Measurements from ENCODE around the gene APBB1IP.
"Not testable (repeated sequence)": the region's sequence is repeated elsewhere in the genome, so short reads cannot be mapped to it uniquely, and the experiment has no call there.

APBB1IP gene

GRCh38 chr10:26566525-26567350, 128.6 kb downstream of the APBB1IP start:
- DNase-seq: no peak

- no peak for DNase-seq
Observed at GRCh38 chr10:26567351-26567721, 129.2 kb downstream of the APBB1IP start.

- DNase-seq: no peak
Observed at GRCh38 chr10:26571655-26572054, 133.5 kb downstream of the APBB1IP start.

GRCh38 chr10:26573674-26574073, 135.5 kb downstream of the APBB1IP start:
- DNase-seq: no peak

GRCh38 chr10:26574783-26575182, 136.6 kb downstream of the APBB1IP start:
- DNase-seq: peak; percentile 26

GRCh38 chr10:26578371-26578770, 140.2 kb downstream of the APBB1IP start:
- DNase-seq: not testable (repeated sequence)

GRCh38 chr10:26579256-26580063, 141.3 kb downstream of the APBB1IP start:
- no peak for DNase-seq

GRCh38 chr10:26586211-26586610, 148.1 kb downstream of the APBB1IP start:
- no peak for DNase-seq

GRCh38 chr10:26588611-26589010, 150.5 kb downstream of the APBB1IP start:
- DNase-seq: no peak

GRCh38 chr10:26589813-26590212, 151.7 kb downstream of the APBB1IP start:
- not testable (repeated sequence) for DNase-seq

GRCh38 chr10:26593896-26594295, 155.8 kb downstream of the APBB1IP start:
- no peak for DNase-seq

- DNase-seq: not testable (repeated sequence)
Observed at GRCh38 chr10:26603283-26603682, 165.1 kb downstream of the APBB1IP start.

GRCh38 chr10:26604320-26605093, 166.4 kb downstream of the APBB1IP start:
- not testable (repeated sequence) for DNase-seq

GRCh38 chr10:26606389-26606877, 168.3 kb downstream of the APBB1IP start:
- DNase-seq: peak; percentile 37

- no peak for DNase-seq
Observed at GRCh38 chr10:26612151-26612915, 174.2 kb downstream of the APBB1IP start.
